BJ (cell line): ENCODE measurements around the gene KLRF1. TPM values are rescaled to one million over a fixed set of nuclear protein-coding genes. Genes with fewer than 3 reads are reported as not detected.

Experiments used
- CTCF ChIA-PET: fragments of 350-600 bp; formaldehyde crosslinking; extraction: SDS; loops from one replicate; lab custom pipeline; 2021; ENCODE audit warnings: antibody characterized with exemption, inconsistent platforms; lab: Yijun Ruan, JAX
- POLR2A ChIA-PET: fragments of 300-600 bp; sonication (Branson Sonifier 250); formaldehyde crosslinking; extraction: SDS; loops from one replicate; lab custom pipeline; 2021; ENCODE audit warnings: antibody characterized with exemption; lab: Charles Lee
- DNase-seq: peaks from one replicate; pipeline ENCODE4 v3.0.0-alpha.2; 2011; ENCODE audit warnings: low read depth
- H3K27me3 ChIP-seq: 2 replicates; pipeline ENCODE4 v1.6.0; 2011; ENCODE audit warnings: low read length; ENCODE audit not compliant: control insufficient read depth, insufficient read depth
- H3K36me3 ChIP-seq: 2 replicates; pipeline ENCODE4 v1.5.1; 2011; ENCODE audit warnings: low read length; ENCODE audit not compliant: control insufficient read depth, insufficient read depth
- H3K4me3 ChIP-seq: 2 replicates; pipeline ENCODE4 v1.5.1; 2011; ENCODE audit warnings: low read depth, mild to moderate bottlenecking, control low read depth, low read length
- CTCF ChIP-seq: IDR thresholded peaks from 2 replicates; pipeline ENCODE4 v1.5.1; 2011; ENCODE audit warnings: low read depth, mild to moderate bottlenecking, control low read depth, inconsistent platforms, low read length, moderate library complexity; ENCODE audit not compliant: insufficient read depth
- polyA minus RNA-seq: library from RNA; depleted of rRNA, polyadenylated mRNA; stranded (reverse); fragments of >200 nt; gene quantifications from 2 replicates; pipeline ENCODE4 v1.2.3, GENCODE V29; 2011; rRNA and poly(A)+ RNA removed
- polyA plus RNA-seq: library from polyadenylated mRNA; depleted of rRNA; stranded (reverse); fragments of >200 nt; gene quantifications from 2 replicates; pipeline ENCODE4 v1.2.3, GENCODE V29; 2011; rRNA removed

Gene KLRF1
- polyA plus RNA-seq, result not detected in 2 replicates
- polyA minus RNA-seq, result not detected in 2 replicates

- H3K36me3 ChIP-seq, result no peaks in the 10 kb centered on the region
- DNase-seq, result no peak
- H3K4me3 ChIP-seq, result no peak within 1 kb of the TSS
- no peaks in the 10 kb centered on the region for H3K27me3 ChIP-seq
- TF ChIP-seq CTCF, result no peak
- POLR2A ChIA-PET, result no interaction called here
- CTCF ChIA-PET, result no interaction called here
Measured at GRCh38 chr12:9827209-9827888, at the start of gene KLRF1. TSS of gene KLRF1 (plus strand) at chr12:9827481. CDS start at chr12:9827545, 64 bp downstream.

GRCh38 chr12:9779209-9779608, 48.1 kb upstream of the KLRF1 start:
- Histone ChIP-seq H3K4me3 (no peak overlapping the region), H3K27me3 (no peaks in the 10 kb centered on the region), H3K36me3 (no peaks in the 10 kb centered on the region)
- DNase-seq, result no peak
- ChIA-PET POLR2A (no interaction called here), CTCF (interaction anchor here (1.4 to 1.8 kb wide), 2 partner anchors 28 to 30 kb away, joined by 3 to 7 read pairs; no protein-coding TSS in a partner anchor)
- TF ChIP-seq CTCF, result no peak

- TF ChIP-seq CTCF, result no peak
- no peak for DNase-seq
- POLR2A ChIA-PET, result no interaction called here
- CTCF ChIA-PET, result interaction anchor here (0.6 kb wide), 2 partner anchors 31 to 32 kb away, joined by 3 to 4 read pairs; no protein-coding TSS in a partner anchor
- Histone ChIP-seq H3K4me3 (no peak overlapping the region), H3K27me3 (no peaks in the 10 kb centered on the region), H3K36me3 (no peaks in the 10 kb centered on the region)
Measured at GRCh38 chr12:9781360-9781759, 45.9 kb upstream of the KLRF1 start.

GRCh38 chr12:9782547-9783382, 44.5 kb upstream of the KLRF1 start:
- ChIA-PET CTCF (interaction anchor here (1.4 to 2.3 kb wide), 2 partner anchors 32 to 34 kb away, joined by 5 to 6 read pairs; no protein-coding TSS in a partner anchor), POLR2A (no interaction called here)
- no peaks in the 10 kb centered on the region for H3K27me3 ChIP-seq
- no peak for TF ChIP-seq CTCF
- H3K4me3 ChIP-seq, result no peak overlapping the region
- H3K36me3 ChIP-seq, result no peaks in the 10 kb centered on the region
- no peak for DNase-seq

GRCh38 chr12:9784326-9784725, 43.0 kb upstream of the KLRF1 start:
- Histone ChIP-seq H3K27me3 (no peaks in the 10 kb centered on the region), H3K4me3 (no peak overlapping the region), H3K36me3 (no peaks in the 10 kb centered on the region)
- ChIA-PET CTCF (interaction anchor here (0.6 to 2.3 kb wide), 3 partner anchors 33 to 151 kb away, joined by 3 to 6 read pairs (median 5); no protein-coding TSS in a partner anchor), POLR2A (no interaction called here)
- TF ChIP-seq CTCF, result no peak
- no peak for DNase-seq
